Ovary (tissue), 9 donors: ENCODE data around the gene HYOU1. TPM values are rescaled to one million over a fixed set of nuclear protein-coding genes. Genes with fewer than 3 reads are reported as not detected.
"Not testable (repeated sequence)": the region's sequence is repeated elsewhere in the genome, so short reads cannot be mapped to it uniquely, and the experiment has no call there.

Experiments used
- DNase-seq, 5 donors: peaks; one replicate each; pipeline ENCODE4 v3.0.0-alpha.2; 2019 to 2020
- H3K27ac ChIP-seq, 2 donors: fragments of 200-600 bp; one replicate each; pipeline versions ENCODE4 v1.5.1 to v1.8.0; 2019 to 2022
- H3K27me3 ChIP-seq: fragments of 200-600 bp; one replicate; pipeline ENCODE4 v1.8.0; 2022
- H3K36me3 ChIP-seq: fragments of 200-600 bp; sonication (generic); one replicate; pipeline ENCODE4 v1.5.1; 2019
- H3K4me1 ChIP-seq: one replicate; pipeline ENCODE4 v1.8.1; 2013; ENCODE audit warnings: mild to moderate bottlenecking, moderate library complexity; ENCODE audit not compliant: insufficient read depth
- H3K4me3 ChIP-seq: fragments of 200-600 bp; sonication (generic); one replicate; pipeline ENCODE4 v1.5.1; 2017
- H3K9me3 ChIP-seq, 2 donors: fragments of 200-600 bp in 1 of 2; sonication (generic) in 1 of 2; one replicate each; pipeline versions ENCODE4 v1.5.1 to v1.8.1; 2013 to 2019; ENCODE audit warnings: mild to moderate bottlenecking in 1 of 2, moderate library complexity in 1 of 2
- CTCF ChIP-seq, 3 donors: fragments of 450-650 bp in 2 of 3; fragments of 200-600 bp in 1 of 3; IDR thresholded peaks; one replicate each; pipeline versions ENCODE4 v1.5.1 to v1.8.0; 2016 to 2022; ENCODE audit warnings: antibody characterized with exemption in 3 of 3, mild to moderate bottlenecking in 1 of 3
- EP300 ChIP-seq: sonication (generic); formaldehyde crosslinking; IDR thresholded peaks from one replicate; pipeline ENCODE4 v1.6.1; 2017; ENCODE audit warnings: antibody characterized with exemption
- POLR2A ChIP-seq: fragments of 450-650 bp; IDR thresholded peaks from one replicate; pipeline ENCODE4 v1.6.1; 2017; ENCODE audit warnings: antibody characterized with exemption, mild to moderate bottlenecking, moderate library complexity
- WGBS, 3 donors: extraction: QIAGEN DNeasy Blood & Tissue Kit in 1 of 3; methylation state at CpG; one replicate each; pipeline versions ENCODE4 v1.1.5 to v1.1.7; 2013 to 2017; 5-methylcytosine and 5-hydroxymethylcytosine counted together
- intact Hi-C, 4 donors: fragments of 100-400 bp; cut with DNase I; formaldehyde crosslinking; loops; one replicate each; pipeline versions ENCODE4 v1.11.0 to v1.15.1; 2022 to 2023
- polyA plus RNA-seq, 2 donors: library from polyadenylated mRNA; stranded (reverse); fragments of 200-250 nt in 1 of 2; fragments of 350-450 nt in 1 of 2; fragmentation: Illumina TruSeq in 1 of 2; extraction: RNeasy Lipid Tissue Mini Kit (QIAGEN cat#74804) in 1 of 2; gene quantifications; one replicate each; pipeline ENCODE4 v1.2.3, GENCODE V29; 2013 to 2014
- total RNA-seq, 7 donors: library from RNA; depleted of rRNA in 2 of 7; stranded (reverse); fragments of >200 nt in 2 of 7; fragmentation: NEBNext Ultra II Directional in 3 of 7; extraction: Animal tissue kit (Norgen Biotek cat#: 25700) in 3 of 7; gene quantifications; one replicate each; pipeline versions ENCODE4 v1.1.0 to v1.2.4, GENCODE V29; 2016 to 2023
- donor health status: DM: no; HTN: no; CAD: no; lungs with moderate emphysema.
- donor health status: DM: no; HTN: no; CAD: no.
- donor health status: Bipolar disorder and iron deficiency.
- donor health status: DM: yes; HTN: yes; CAD: no.
- donor health status: DM: no; HTN: no; CAD: no.
- donor health status: DM: yes; HTN: yes; CAD: no.

The HYOU1 gene
- total and polyA plus RNA-seq, 9 donors, result 26.5 to 156 (median 69.7) TPM

- TF ChIP-seq EP300 (no peak), POLR2A (no peak), CTCF (IDR thresholded peaks at IDR 0.05) (no peak)
- no peaks in the 10 kb centered on the region for H3K36me3 ChIP-seq
- H3K9me3 ChIP-seq, result no peaks in the 10 kb centered on the region
Observed at GRCh38 chr11:119046489-119046888, 10.5 kb downstream of the HYOU1 start.

GRCh38 chr11:119044708-119045107 lies 12.3 kb downstream of the HYOU1 start:
- Histone ChIP-seq H3K36me3 (no peaks in the 10 kb centered on the region), H3K27ac (no peak overlapping the region), H3K4me1 (no peaks in the 10 kb centered on the region), H3K9me3 (no peaks in the 10 kb centered on the region), H3K27me3 (no peaks in the 10 kb centered on the region), H3K4me3 (no peak overlapping the region)
- intact Hi-C loops, result no loop called here
- no peak for DNase-seq
- TF ChIP-seq POLR2A, result no peak
- TF ChIP-seq CTCF (IDR thresholded peaks at IDR 0.05), result no peak
- no peak for TF ChIP-seq EP300
- 62 to 70% (median 68%) methylated on average over 6 of the region's 6 CpGs for WGBS, 3 donors

More at GRCh38 chr11:119046489-119046888, 10.5 kb downstream of the HYOU1 start:
- Histone ChIP-seq H3K4me3 (no peak overlapping the region), H3K4me1 (no peaks in the 10 kb centered on the region), H3K27ac (no peak overlapping the region), H3K27me3 (no peaks in the 10 kb centered on the region)
- DNase-seq, result no peak
- intact Hi-C loops, result no loop called here
- 88 to 94% (median 93%) methylated on average over 6 of the region's 6 CpGs for WGBS, 3 donors

GRCh38 chr11:119042927-119043326 lies 14.1 kb downstream of the HYOU1 start:
- WGBS, 3 donors, result 87 to 90% (median 89%) methylated on average over 9 of the region's 9 CpGs
- no peak for TF ChIP-seq CTCF (IDR thresholded peaks at IDR 0.05)
- no peak for TF ChIP-seq EP300
- TF ChIP-seq POLR2A, result no peak
- Histone ChIP-seq H3K27me3 (no peaks in the 10 kb centered on the region), H3K9me3 (no peaks in the 10 kb centered on the region), H3K27ac (no peak overlapping the region), H3K4me1 (no peaks in the 10 kb centered on the region), H3K36me3 (no peaks in the 10 kb centered on the region), H3K4me3 (no peak overlapping the region)
- intact Hi-C loops, result no loop called here
- DNase-seq, result no peak

- no peaks in the 10 kb centered on the region for H3K9me3 ChIP-seq
Observed at GRCh38 chr11:119041821-119042514, 15.0 kb downstream of the HYOU1 start.

DNA sequence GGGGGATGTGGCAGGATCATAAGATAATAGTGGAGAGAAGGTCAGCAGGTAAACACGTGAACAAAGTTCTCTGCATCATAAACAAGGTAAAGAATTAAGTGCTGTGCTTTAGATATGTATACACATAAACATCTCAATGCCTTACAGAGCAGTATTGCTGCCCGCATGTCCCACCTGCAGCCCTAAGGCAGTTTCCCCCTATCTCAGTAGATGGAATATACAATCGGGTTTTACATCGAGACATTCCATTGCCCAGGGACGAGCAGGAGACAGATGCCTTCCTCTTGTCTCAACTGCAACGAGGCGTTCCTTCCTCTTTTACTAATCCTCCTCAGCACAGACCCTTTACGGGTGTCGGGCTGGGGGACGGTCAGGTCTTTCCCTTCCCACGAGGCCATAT lies 17.5 kb downstream of the HYOU1 start:
- not testable (repeated sequence) for DNase-seq, H3K4me3 ChIP-seq, H3K9me3 ChIP-seq, H3K27me3 ChIP-seq, H3K36me3 ChIP-seq, H3K4me1 ChIP-seq, H3K27ac ChIP-seq
- WGBS, 3 donors, result 36 to 41% (median 38%) methylated on average over 11 of the region's 11 CpGs
- intact Hi-C loops, result loop anchor here in 1 of 4 donors (10.0 kb wide), 1 partner anchor 155 kb away; no protein-coding TSS in a partner anchor

More at GRCh38 chr11:119041821-119042514, 15.0 kb downstream of the HYOU1 start:
- Histone ChIP-seq H3K27ac (no peak overlapping the region), H3K4me1 (no peaks in the 10 kb centered on the region), H3K36me3 (no peaks in the 10 kb centered on the region), H3K27me3 (no peaks in the 10 kb centered on the region), H3K4me3 (no peak overlapping the region)
- intact Hi-C loops, result no loop called here
- TF ChIP-seq CTCF (IDR thresholded peaks at IDR 0.05) (no peak), EP300 (no peak), POLR2A (no peak)
- no peak for DNase-seq
- WGBS, 3 donors, result 68 to 77% (median 72%) methylated on average over 4 of the region's 4 CpGs
